Non-pigmented ciliary epithelial cell (primary cell): ENCODE results near the gene METTL5.

Experiments used
- DNase-seq: peaks from one replicate; pipeline ENCODE4 v3.0.0-alpha.2; 2010; ENCODE audit warnings: low read depth

Gene METTL5

GRCh38 chr2:169781249-169782013, 43.3 kb downstream of the METTL5 start:
- no peak for DNase-seq

GRCh38 chr2:169778446-169778845, 46.3 kb downstream of the METTL5 start:
- no peak for DNase-seq

- no peak for DNase-seq
These were observed 48.4 kb downstream of the METTL5 start for GRCh38 chr2:169776252-169776761.

GRCh38 chr2:169775765-169776164, 48.9 kb downstream of the METTL5 start:
- DNase-seq, result no peak

- DNase-seq, result no peak
These were observed 49.4 kb downstream of the METTL5 start for GRCh38 chr2:169775354-169775753.

- DNase-seq, result no peak
These were observed 52.1 kb downstream of the METTL5 start for GRCh38 chr2:169772651-169773050.

GRCh38 chr2:169771612-169772011, 53.1 kb downstream of the METTL5 start:
- DNase-seq, result no peak

- no peak for DNase-seq
These were observed 53.7 kb downstream of the METTL5 start for GRCh38 chr2:169771021-169771420.

GRCh38 chr2:169768262-169768995, 56.3 kb downstream of the METTL5 start:
- DNase-seq, result no peak

- no peak for DNase-seq
These were observed 57.3 kb downstream of the METTL5 start for GRCh38 chr2:169767243-169767888.

GRCh38 chr2:169765523-169765922, 59.2 kb downstream of the METTL5 start:
- DNase-seq, result no peak

- no peak for DNase-seq
These were observed 62.8 kb downstream of the METTL5 start for GRCh38 chr2:169761970-169762292.
